Islet of Langerhans (tissue), 1 donor: ENCODE measurements around the gene MED13L.

ENCODE experiments used
- FAIRE-seq: peaks from one replicate; lab custom pipeline; 2011; peaks lifted over from hg19 to GRCh38; lab: Jason Lieb, UNC

MED13L gene

GRCh38 chr12:115968211-115968610 is 309.3 kb downstream of the MED13L start:
- no peak for FAIRE-seq

DNA sequence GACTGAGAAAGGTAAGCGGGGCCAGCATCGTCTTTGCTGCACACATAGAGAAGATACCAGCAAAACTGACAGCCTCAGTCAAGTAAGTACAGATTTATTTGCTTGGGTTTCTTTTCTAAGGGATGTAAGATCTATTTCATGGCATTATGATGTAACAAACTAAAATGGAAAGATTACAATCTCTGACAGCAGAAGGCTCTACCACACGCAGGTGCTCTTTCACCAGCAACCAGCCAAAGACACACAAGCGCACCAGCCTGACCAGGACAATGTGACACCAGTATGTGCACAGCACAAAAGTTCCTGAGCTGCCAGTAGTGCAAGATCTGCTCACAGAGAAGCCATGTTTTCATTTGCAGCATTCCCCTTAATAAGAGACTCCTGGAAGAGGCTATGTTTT is 311.1 kb downstream of the MED13L start:
- FAIRE-seq: no peak

DNA sequence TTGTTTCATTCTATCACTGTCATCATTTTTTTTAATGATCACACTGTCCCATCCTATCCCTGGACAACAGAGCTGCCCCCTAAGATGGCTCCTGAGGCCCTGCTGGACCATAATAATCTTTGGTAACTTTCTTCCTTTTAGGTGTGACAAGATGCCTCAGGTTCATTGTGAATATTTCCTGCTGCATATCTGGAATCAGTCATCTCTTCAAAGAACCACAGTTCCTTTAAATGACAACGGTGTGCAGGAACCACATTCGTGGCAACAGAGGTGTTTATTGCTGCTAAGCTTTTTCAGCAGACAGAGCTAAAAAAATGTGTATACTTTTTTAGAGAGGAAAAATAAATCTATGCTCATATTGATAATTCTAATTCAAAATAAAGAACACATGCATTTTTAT is 312.9 kb downstream of the MED13L start:
- no peak for FAIRE-seq

DNA sequence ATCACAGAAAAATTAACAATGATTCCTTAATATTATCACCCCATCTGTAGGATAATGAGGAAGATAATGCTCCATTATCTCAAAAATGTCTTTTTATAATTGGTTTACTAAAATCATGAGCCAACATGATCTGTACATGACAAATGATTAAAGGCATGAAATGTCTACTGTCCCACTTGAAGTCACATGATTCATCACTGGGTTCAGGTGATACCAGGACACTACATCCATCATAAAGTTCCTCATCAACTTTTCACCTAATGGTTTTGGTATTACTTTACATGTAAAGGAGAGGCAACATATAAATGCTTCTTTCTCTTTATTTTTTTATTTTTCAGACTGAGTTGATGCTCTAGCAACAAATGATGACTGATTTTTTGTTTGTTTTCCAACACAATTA is 313.3 kb downstream of the MED13L start:
- no peak for FAIRE-seq

GRCh38 chr12:115962216-115962615 is 315.3 kb downstream of the MED13L start:
- FAIRE-seq: no peak

DNA sequence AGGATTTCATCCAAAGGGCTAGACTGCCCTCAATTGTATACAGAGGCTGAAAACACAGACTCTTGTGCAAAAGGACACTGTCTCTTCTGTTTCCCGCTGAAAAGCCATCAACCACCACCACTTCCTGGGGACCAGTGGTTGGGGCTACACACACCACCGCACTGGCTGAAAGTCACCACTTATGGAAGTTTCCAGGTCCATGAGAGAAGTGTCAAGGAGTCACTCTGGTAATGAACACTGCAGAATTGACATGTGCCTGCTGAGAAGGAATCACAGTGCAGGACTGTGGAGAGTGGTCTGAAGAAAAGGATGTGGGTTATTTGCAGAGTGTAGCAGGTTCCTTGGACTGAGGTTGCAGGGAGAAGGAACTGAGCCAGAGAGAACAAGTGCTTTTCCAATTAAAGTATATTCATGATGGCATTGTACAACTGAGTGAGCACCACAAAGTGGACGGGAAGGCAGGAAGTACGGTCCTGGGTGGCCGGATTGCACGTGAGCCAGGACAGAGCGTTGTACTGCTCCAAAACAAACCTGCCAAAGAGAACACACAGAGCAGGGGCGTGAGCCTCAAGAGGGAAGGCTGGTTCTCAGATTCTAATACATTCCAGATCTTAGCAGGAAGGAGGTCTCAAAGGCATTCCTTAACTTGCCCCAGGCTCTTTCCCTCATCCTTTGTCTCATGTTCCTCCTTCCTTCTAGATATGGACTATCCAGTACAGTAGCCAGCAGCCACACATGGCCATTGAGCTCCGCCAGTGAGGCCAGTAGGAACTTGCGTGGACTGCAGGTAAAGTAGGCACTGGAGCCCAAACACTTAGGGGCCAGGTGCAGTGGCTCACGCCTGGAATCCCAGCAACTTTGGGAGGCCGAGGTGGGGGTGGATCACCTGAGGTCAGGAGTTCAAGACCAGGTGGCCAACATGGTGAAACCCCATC is 316.4 kb downstream of the MED13L start:
- no peak for FAIRE-seq

DNA sequence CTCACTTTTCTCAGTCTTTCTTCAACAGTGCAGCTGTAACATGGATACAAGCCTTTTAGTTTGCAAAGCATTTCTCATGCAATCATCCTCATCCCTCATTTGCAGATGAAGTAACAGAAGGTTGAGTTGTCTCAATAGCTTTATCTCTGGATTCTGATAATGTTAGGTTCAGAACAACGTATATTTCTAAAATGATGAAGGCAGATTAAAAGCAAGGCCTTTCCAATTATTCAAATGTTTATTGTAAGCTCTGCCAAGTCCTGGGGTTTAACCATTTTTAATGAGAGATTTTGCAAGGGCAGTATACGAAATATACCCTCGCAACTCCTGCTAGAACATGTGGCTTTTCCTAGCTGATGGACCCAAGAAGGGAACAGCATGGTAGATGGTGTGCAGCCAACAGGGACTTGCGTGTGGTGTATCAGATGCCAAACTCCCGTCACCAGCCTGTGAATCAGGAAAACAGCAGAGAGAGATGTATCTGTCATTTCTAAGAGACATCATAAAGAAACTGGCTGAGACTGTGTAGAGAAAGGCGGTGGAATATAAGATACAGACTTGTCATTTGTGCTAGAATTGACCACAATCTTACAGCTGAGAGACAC is 319.7 kb downstream of the MED13L start:
- no peak for FAIRE-seq

DNA sequence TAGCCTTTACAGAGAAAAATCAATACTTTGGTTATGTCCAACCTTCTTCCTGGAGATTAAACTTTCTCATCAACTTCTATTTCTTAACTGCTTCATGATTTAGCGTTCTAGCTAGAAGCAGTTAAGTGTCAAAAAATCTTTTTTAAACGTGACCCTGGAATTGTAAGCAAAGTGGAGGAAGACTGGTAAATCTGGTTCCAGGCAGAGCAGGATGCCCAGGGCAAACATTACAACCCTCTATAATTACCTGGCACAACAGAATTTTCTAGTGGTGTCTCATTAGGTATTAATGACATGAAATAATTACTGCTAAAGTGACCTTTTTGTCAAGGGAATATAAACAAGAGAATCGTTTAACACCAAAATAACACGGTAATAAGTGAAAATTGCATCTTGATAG is 320.8 kb downstream of the MED13L start:
- peak; percentile 41 for FAIRE-seq

- FAIRE-seq: no peak
Observed at GRCh38 chr12:115956236-115956635, 321.3 kb downstream of the MED13L start.

GRCh38 chr12:115953450-115953849 is 324.0 kb downstream of the MED13L start:
- FAIRE-seq: no peak

DNA sequence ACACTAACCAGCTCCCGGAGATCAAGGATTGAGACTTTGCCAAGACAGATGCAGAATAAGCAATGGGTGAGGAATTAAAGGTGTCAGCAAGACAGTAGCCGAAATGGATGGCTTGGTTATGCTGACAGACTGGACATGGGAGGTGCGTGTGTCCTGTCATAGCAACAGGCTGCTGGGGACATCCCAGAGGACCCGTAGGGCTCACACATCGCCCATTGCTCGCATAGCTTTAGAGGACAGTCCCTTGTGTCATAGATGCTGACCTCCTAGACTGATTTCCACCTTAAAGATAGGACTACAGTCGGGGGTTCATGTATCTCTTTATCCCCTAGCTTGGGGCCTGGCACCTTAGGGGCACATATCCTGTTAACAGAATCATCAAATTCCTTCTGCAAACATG is 324.5 kb downstream of the MED13L start:
- FAIRE-seq: no peak

GRCh38 chr12:115950959-115951358 is 326.5 kb downstream of the MED13L start:
- FAIRE-seq: no peak

GRCh38 chr12:115949675-115950074 is 327.8 kb downstream of the MED13L start:
- no peak for FAIRE-seq

GRCh38 chr12:115947696-115948062 is 329.8 kb downstream of the MED13L start:
- no peak for FAIRE-seq

GRCh38 chr12:115946867-115947695 is 330.4 kb downstream of the MED13L start:
- no peak for FAIRE-seq

DNA sequence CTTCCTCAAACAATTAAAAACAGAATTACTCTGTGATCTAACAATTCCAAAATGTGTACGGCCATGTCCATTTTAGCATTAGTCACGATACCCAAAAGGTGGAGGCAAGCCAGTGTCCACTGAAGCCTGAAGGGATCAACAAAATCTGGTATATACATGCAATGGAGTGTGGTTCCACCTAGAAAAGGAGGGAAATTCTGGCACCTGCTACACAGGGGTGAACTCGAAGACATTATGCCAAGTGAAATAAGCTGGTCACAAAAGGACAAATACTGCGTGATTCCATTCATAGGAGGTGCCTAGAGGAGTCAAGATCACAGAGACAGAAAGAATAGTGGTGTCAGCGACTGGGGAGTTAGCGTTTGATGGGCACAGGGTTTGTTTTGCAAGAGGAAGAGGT is 331.4 kb downstream of the MED13L start:
- no peak for FAIRE-seq

- no peak for FAIRE-seq
Observed at GRCh38 chr12:115945491-115945885, 332.0 kb downstream of the MED13L start.

DNA sequence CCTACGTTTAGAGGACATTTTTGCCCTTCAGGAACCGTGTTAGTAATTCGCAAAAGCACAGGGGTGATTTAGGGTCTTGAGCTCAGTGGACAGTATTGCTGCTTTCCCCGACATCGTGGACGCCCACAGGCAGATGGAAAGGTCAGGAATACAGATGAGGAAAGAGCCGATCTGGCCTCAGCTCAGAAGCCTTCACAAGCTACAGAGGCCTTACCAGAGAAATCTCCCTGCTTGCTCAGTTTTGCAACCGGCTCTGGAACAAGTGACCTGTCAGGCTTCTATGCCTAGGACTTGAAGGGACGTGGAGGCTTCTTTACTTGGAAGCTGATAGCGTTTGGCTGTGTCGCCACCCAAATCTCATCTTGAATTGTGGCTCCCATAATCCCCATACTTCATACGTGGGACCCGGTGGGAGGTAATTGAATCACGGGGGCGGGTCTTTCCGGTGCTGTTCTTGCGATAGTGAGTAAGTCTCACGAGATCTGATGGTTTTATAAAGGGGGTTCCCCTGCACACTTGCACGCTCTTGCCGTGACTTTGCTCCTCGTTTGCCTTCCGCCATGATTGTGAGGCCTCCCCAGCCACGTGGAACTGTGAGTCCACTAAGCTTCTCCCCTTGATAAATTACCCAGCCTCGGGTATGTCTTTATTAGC is 332.5 kb downstream of the MED13L start:
- no peak for FAIRE-seq

- FAIRE-seq: no peak
Observed at GRCh38 chr12:115944392-115944742, 333.1 kb downstream of the MED13L start.

DNA sequence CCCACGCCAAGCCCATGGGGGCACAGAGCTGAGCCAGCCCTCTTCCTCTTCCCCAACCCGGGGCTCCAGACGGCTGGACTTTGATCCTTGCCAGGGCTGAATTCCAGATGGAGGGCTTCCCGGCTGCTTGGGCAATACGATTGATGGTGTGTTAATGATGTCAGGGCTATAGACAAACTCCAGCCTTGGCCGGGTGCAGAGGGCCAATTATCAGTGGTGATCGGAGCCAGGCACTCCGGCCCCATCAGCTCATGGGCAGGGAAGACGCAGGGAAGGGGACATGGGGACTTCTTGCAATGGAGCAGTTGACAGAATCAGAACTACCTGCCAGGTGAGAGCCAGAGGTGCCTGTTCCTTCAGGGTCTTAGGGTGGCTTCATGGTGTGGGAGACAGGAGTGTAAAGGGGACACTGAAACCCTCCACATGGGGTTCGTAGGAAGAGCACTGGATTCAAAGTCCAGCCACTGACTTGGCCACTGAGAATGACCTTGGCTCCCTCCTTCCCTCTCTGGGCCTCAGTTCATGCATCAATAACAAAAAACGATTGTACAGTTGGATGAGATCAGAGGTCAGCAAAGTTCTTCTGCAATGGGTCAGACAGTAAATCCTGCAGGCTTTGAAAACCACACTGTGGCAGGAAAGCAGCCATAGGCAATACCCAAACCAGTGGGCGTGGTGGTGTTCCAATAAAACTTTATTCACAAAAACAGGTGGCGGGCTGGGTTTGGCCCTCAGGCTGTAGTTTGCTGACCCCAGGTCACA is 333.7 kb downstream of the MED13L start:
- no peak for FAIRE-seq

GRCh38 chr12:115943310-115943629 is 334.2 kb downstream of the MED13L start:
- FAIRE-seq: no peak

DNA sequence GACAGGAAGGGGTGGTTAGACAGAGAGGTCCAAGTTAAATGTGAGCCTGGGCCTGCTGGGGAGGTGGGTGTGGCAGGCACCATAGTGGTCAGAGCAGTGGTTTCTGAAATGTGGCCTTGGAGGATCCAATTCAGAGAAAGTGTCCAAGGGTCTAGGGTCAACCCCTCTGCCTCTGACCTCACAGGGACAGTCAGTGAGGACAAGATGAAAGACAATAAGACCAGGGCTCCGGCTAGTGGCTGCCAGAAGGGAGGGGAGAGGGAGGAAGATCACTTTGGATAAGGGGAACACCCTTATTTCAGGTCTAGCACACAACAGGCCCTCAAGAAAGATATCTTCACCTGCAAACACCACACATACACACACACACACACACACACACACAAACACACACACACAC is 335.1 kb downstream of the MED13L start:
- FAIRE-seq: no peak
